Measurements from ENCODE around the gene PLPPR3.

The PLPPR3 gene

DNA sequence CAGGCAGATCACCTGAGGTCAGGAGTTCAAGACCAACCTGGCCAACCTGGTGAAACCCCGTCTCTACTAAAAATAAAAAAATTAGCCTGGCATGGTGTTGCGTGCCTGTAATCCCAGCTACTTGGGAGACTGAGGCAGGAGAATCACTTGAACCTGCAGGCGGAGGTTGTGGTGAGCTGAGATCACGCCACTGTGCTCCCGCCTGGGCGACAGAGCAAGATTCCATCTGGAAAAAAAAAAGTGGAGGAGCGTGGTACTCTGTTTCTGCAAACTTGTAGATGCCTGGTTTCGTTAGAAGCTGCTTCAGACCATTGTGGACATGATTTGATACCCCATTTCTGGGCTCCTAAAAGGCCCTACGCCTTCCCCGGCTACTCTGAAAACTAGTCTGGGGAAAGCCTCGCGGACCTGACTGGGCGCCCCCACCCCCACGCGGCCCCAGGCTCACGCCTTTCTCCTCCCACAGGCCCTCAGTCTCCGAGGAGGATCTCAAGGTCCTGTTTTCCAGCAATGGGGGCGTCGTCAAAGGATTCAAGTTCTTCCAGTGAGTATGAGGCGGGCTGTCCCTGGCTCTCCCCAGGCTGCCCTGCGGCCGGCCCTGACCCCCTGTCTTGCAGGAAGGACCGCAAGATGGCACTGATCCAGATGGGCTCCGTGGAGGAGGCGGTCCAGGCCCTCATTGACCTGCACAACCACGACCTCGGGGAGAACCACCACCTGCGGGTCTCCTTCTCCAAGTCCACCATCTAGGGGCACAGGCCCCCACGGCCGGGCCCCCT is 11.5 kb downstream of the PLPPR3 start:
- no peak for DNase-seq (ENCODE audit: low spot score)

DNA sequence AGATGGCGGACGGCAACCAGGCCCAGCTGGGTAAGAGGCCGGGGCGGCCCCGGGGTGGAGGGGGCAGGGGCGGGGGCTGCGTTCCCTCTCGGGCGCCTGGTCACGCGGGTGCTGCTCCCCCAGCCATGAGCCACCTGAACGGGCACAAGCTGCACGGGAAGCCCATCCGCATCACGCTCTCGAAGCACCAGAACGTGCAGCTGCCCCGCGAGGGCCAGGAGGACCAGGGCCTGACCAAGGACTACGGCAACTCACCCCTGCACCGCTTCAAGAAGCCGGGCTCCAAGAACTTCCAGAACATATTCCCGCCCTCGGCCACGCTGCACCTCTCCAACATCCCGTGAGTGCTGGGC is 13.4 kb downstream of the PLPPR3 start:
- DNase-seq (ENCODE audit: low spot score) = no peak

DNA sequence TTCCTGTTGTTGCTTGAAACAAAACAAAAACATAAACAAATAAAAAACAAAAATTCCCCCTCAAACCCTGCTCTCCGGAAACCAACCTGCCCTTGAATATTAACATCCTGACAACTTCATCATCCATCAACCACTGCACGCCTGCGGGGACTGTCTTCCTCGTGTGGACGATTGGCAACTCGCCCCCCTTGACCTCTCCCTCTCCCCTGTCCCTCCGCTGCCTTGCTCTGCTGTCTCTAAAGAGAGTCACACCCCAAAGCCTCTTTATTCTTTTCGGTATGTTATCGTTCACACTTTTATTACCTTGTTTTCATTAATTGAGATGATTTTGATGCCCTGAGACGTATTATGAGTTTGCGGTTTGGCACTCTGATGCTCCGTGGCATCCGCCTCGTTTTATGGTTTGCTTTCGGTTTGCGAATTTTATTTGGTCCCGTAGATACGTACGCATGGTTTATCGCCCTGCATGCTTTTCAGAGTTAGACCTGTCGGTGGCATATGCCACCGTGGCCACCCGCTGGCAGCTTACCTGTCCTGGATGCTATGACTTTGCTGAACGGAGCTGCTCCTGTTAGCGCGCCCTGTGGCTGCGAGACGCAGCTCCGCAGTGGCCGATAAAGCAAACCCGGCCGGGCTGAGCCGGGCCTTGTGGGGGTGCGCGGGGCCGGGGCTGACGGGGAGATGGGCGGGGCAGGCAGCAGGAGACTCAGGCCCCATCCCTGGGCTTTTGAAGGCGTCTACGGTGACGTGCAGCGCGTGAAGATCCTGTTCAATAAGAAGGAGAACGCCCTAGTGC is 13.9 kb downstream of the PLPPR3 start:
- DNase-seq (ENCODE audit: low spot score) = no peak

DNA sequence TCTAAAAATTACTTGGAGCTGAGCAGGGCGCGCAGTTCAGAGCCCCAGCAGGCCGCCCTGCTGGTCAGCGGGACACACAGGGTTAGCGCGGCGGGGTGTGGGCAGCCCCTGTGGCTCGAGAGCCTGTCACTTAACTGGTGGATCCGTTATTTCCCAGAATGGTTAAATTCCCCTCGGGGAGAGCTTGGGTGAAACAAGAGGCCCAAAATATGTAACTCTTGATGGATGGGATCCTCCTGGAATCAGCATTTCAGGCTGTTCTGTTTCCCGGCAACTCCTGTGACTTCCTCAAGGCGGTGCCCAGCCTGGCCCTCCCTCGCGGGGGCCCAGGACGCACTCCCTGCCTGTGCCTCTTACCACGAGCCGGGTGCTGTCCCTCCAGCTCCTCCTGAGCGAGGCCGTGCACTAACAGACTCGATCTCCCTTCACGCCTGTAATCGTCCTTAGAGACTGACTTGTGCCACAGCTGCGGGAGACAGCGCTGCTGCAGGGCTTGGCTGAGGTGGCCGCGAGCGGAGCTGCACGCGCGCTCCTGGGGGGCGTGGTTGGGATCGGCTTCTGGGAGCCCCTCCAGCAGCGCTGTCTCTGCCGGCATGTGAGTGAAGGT is 14.8 kb downstream of the PLPPR3 start:
- DNase-seq (ENCODE audit: low spot score) = no peak

DNA sequence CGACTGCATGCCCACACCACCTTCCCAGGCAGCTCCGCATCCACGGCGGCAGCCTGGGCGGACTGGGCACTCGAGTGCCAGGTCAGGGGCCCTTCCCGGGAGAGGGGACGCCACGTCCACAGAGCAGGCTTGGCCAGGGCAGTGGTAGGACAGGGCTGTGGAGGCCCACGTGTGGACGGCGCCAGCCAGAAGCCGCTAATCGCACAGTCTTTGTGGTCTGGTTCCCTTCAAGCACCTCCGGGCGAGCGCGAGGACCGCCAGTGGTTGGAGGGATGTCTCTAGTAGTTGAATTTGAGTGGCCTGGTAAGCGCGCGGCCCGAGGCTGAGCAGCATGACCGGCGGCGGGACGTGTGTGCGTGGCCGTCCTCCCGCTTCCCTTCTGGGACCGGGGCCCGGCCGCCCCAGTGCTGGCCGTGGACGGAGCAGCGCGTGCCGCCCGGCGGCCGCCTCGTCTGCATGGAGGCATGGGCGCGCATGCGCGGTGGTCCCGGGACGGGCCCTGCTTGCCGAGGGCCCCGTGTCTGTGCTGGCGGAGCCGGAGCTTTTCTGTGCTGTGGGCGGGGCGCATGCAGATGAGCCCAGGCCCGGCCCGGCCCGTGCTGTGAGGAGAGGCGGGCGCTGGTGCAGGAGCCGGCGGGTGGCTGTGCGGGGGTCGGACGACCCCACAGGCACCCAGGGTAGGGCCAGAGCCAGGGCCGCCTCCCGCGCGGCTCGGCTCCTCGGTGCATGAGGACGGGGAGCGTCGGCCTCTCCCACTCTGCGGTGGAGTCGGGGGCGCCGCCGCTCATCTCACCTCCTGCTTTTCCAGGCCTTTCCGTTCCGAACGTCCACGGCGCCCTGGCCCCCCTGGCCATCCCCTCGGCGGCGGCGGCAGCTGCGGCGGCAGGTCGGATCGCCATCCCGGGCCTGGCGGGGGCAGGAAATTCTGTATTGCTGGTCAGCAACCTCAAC is 15.9 kb downstream of the PLPPR3 start:
- no peak for DNase-seq (ENCODE audit: low spot score)

DNA sequence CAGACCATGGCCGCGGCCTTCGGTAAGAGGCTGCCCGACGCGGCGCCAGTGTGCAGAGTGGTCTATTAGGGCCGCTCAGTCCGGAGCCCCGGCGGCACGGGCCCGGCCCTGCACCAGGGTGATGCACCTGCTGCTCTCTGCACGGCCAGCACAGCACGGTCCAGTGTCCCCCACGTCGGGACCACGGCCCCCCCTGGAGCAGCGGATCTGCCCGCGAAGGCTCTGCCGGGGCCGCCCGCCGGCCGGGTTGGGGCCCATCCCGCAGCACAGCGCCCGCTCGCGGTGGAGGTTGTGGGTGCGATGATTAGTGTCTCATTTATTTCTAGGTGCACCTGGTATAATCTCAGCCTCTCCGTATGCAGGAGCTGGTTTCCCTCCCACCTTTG is 16.6 kb downstream of the PLPPR3 start:
- DNase-seq (ENCODE audit: low spot score) = no peak

DNA sequence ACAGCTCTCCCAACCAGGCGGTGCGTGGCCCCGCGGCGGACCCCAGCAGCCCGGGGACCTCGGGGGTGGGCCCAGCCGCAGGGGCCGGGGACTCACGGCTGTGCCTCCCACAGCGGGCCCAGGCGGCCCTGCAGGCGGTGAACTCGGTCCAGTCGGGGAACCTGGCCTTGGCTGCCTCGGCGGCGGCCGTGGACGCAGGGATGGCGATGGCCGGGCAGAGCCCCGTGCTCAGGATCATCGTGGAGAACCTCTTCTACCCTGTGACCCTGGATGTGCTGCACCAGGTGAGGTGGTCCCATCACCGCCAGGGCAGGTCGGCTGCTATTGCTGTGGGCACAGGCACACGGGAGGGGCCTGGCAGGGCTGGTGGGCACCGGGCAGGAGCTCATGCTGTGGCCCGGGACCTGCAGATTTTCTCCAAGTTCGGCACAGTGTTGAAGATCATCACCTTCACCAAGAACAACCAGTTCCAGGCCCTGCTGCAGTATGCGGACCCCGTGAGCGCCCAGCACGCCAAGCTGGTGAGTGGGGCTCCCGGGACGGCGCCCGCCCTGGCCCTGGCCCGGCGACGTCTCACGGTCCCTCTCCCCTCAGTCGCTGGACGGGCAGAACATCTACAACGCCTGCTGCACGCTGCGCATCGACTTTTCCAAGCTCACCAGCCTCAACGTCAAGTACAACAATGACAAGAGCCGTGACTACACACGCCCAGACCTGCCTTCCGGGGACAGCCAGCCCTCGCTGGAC is 17.2 kb downstream of the PLPPR3 start:
- no peak for DNase-seq (ENCODE audit: low spot score)

DNA sequence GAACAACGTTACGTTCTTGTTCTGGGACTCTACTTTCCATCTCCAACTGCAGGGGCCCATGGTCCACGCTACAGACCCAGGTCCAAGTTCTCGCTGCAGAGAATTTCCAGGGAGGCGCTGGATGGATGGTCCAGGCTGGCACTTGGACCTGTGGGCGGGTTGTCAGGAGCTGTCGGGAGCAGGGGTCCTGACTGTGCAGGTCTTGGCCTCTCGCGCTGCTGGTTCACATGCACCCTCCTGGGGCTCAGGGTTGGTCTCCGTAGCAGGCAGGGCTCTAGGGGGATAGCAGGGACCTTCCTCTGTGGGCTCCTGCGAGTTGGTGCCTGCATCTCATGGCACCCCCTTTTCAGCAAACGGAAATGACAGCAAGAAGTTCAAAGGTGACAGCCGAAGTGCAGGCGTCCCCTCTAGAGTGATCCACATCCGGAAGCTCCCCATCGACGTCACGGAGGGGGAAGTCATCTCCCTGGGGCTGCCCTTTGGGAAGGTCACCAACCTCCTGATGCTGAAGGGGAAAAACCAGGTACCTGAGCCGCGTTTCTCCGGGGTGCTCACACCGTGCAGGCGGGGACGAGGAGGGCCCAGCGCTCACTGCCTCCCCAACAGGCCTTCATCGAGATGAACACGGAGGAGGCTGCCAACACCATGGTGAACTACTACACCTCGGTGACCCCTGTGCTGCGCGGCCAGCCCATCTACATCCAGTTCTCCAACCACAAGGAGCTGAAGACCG is 17.9 kb downstream of the PLPPR3 start:
- DNase-seq (ENCODE audit: low spot score) = no peak

DNA sequence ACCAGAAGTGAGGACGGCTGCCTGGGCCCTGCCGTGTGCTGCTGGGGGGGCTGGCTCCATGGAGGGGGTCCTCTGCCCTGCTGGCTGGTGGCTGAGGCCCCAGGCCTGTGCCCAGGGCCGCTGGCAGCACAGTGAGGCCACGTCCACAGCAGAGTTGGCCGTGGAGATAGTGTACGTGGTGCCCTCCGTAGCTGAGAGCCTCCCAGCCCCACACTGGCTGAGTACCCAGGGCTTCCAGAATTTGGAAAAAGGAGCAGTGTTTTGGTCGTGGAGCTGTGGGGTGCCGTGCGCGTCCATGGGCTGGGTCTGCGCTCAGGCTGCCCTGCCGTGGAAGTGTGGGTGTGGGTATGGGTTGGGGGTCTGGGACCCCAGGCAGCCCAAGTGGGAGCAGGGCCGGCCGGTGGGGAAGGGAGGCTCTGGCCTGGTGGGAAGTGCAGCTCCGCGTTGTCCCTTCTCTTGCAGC is 18.6 kb downstream of the PLPPR3 start:
- no peak for DNase-seq (ENCODE audit: low spot score)

DNA sequence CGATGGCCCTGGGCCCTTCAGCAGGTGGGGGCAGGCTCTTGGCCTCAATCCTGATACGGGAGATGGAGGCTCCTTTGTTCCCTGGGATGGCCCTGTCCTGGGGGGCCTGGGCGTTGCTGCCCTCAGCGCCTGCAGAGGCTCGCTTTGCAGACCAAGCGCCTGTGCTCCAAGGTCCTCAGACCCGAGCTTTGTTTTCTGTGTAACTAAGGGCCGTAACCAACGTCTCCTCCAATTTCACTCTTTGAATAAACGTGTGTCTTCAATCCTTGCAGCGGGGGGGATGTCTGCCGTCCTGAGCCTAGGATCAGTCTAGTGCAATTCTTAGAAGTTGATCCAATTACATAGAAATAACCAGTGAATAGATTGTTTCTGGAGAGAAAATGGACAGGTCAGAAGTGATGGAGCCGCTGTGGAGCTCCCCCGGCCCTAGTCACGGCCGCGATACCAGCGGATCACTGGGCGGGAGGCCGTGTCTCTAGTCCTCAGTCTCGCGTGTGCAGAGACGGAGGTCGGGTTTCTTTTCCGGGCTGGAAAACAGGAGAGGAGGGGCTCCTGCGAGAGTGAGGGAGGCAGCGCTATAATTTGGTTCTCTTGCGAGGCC is 19.2 kb downstream of the PLPPR3 start:
- DNase-seq (ENCODE audit: low spot score) = no peak

DNA sequence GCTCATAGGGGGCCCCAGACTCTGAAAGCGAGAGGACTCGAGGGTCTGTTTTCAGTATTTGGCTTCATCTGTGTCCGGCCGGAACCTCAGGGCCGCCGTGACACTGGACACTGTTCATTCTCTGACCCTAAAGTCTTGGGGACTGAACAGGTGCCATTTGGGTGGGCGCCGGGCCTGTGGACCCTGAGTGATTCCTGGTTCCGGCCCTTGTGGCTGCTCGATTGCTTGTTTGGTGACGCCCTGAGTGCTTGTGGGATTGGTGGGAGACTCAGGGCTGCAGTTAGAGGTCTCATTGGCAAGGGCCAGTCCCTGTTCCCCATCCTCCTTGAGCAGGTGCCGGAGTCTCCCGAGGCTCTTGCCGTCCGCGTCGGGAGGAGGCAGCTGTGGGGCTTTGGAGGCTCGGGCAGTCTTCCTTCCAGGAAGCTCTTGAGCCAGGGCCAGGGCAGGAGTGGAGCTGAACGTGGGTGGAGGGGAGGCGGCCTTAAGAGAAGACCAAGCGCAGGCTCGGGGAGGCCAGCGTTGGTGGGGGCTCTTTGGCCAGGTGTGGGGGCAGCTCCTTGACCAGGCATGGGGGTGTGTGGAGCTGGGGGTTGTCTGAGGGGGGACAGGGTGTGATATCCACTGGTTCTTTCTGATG is 19.8 kb downstream of the PLPPR3 start:
- DNase-seq (ENCODE audit: low spot score) = no peak

DNA sequence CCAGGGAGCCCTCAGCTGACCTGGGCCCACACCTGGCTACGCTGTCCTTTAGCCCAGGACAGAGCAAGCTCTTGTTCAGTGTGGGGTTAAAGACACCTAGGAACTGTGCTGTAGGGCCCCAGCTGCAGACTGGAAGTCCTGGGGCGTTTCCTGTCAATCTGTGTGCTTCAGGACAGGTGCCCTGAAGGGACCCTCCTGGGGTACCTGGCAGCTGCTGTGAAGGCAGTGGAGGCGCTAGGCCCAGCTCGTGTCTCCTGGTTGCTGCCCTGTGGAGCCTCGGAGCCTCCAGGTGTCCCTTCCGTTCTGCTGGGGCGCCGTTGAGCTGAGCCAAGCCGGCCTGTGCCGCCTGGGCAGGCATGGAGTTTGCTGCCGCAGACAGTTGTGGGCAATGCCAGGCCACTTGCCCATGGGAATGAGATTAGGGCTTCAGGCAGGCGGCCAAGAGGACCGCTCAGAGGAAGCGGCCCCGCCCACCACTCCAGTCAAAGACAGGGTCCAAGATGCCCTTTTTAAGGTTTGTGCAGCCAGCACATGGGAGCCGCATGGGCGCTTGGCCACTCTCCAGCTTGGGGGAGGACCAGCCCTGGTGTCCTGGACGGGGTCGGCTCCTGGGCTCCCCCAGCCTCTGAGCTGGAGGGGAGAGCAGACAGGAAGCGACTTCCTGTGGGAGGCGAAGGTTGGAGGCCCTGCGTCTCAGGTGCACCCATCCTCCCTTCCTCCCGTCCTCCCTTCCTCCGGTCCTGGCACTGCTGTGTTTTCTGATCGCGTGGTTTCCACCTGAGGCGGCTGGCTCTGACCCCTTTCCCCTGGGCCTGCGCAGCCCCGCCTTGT is 20.5 kb downstream of the PLPPR3 start:
- no peak for DNase-seq (ENCODE audit: low spot score)

DNA sequence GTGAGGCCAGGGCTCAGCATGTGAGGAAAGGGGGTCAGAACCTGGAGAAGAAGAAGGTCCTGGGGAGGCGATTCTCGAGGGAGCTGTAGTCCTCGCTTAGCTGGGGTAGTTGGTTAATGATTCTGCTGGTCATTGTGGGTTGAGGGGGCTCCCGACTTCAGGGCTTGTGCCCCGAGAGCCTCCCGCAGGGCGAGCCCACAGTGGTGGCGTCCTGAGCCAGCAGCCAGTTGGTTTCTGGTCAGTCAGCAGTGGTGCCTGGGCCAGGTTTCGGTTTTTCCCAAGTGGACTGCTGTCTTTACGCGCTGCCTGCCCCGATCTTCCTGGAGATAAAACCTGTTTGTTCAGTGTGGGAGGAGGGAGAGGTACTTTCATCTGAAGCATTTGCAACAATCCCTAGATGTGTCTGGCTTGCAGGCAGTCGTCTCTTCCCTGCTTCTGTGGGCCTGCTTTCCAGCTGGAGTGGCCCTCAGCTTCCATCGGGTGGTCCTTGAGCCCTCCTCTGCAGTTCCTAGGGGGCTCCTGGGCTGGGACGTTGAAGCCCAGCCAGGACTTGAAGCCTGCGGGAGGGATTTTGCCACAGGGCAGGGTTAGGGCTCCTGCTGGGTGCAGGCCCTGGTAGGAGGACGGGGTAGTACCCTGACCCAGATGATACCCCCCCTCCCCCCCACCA is 21.3 kb downstream of the PLPPR3 start:
- DNase-seq (ENCODE audit: low spot score) = no peak

DNA sequence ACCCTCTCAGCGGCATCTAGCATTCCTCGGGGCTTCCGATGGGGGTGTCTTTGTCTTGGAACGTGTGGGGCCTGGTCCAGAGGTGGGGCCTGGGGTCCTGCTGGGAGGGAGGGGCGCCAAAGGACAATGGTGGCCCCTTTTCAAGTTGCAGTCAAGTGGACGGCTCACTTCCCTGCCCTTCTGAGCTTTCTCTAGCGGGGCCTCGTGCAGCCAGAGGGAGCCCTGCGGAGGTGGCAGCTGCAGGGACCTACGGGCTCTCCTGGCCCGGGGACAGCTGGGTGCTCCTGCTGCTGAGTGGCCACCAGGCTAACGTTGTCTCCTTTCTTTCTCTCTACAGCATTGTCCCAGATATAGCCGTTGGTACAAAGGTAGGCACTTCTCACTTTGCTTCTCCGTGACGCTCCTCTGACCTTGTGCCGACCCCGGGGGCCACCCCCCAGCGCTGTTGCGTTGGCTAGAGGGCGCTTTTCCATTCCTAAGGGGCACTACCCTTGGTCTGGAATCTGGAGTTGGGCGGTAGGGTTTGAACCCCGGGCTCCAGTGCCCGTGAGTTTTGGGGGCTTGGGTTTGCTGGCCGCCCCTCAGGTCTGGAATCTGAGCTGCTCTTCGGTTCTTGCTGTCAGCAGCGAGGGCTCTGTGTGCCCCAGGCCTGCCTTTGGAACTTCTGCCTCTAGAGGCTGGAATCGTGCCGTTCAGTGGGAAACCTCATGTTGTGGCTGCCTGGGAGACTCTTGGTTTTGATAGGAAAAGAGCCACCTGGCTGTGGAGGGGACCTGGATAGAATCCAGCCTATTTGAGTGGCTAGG is 22.5 kb downstream of the PLPPR3 start:
- DNase-seq (ENCODE audit: low spot score) = no peak

DNA sequence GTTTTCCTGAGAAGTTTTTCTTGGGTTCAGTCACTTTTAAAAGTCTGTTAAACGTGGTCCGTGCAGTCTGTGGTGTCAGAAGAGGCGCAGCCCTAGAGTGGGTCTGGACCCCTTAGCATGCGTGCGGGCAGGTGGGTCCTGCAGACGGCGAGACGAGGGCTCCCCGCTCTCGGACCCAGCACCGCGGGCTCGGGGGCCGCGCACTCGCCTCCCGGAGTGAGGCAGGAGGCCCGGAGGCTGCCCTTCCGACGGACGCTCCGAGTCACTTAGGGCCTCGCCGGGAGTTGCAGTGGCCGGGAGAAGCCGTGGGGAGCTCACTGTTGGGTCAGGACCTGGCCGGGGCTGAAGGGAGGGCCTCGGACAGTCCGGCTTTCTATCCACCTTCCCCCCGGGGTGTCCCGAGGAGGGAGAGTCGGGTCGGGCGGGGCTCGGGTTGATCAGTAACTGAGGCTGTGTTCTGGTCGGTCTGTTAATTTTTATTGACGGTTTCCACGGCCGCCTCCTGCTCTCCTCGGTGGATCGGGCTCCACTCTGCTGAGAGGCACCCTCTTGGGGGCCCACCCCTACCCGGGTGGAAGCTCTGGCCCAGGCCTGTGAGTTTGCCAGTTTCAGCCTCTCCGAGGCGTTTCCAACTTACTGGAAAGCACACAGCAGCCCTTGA is 23.2 kb downstream of the PLPPR3 start:
- DNase-seq (ENCODE audit: low spot score) = no peak

DNA sequence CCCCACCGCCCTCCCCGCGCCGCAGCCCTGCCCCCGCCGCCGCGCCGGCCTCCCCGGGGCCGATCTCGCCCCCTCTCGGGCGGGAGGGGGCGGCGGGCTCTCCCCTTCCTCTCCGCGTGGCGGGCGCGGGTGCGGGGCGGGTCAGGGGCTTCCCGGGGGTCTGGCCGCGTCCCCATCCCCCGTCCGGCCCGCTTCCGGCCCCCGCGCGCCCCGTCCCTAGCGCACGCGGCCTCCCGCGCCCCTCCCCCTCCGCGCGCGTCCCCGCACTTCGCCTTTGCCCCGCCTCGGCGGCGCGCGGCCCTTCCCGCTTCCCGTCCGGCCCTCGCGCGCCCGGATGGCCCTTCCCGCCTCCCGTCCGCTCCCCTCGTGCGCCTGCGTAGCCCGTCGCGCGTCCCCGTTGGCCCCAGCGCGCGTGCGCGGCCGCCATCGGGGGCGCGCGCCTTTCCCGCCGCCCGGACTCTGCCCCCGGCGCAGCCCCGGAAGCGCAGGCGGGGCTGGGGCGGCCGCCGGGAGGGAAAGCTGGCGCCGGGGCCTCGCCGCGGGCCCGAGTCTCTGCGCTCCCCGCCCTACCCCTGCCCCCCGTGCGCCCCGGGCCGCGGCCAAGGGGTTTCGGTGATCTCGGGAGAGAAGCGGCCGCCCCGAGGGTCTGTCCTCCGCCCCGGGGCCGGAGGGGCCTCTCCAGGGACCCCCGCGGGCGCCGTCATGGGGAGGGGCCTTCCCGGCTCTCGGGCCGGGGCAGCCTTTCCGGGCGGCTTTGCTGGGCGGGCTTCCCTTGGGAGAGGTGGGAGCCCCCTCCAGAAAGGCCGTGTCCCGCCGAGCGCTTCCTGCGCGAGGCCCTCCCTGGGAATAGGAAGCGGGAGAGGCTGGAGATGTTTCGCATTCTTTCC is 24.0 kb downstream of the PLPPR3 start:
- peak; percentile 98 for DNase-seq (ENCODE audit: low spot score)
